SH-SY5Y (cell line): ENCODE measurements around the gene SIX5.

Experiments
- GATA2 ChIP-seq: IDR thresholded peaks from 2 replicates; pipeline ENCODE4 v1.6.1; 2011; ENCODE audit warnings: mild to moderate bottlenecking, low read depth, low read length
- GATA3 ChIP-seq: IDR thresholded peaks from 2 replicates; pipeline ENCODE4 v1.6.1; 2011; ENCODE audit warnings: low read depth, mild to moderate bottlenecking, low read length, moderate library complexity

- TF ChIP-seq GATA3 (no peak), GATA2 (no peak)
Observed at GRCh38 chr19:45742969-45743368, 26.1 kb downstream of the SIX5 start.
